Gastrocnemius medialis (tissue), 4 donors: Measurements from ENCODE around the gene DHDDS. TPM values are rescaled to one million over a fixed set of nuclear protein-coding genes. Genes with fewer than 3 reads are reported as not detected.

Source experiments
- ATAC-seq, 2 donors: fragments of 150-250 bp; one replicate each; pipeline ENCODE4 v1.9.1; 2016
- DNase-seq, 2 donors: peaks; one replicate each; pipeline ENCODE4 v3.0.0-alpha.2; 2019
- H3K27ac ChIP-seq, 4 donors: fragments of 200-600 bp; sonication (generic); 1 replicate in 1 of 4; 2 replicates in 3 of 4; pipeline ENCODE4 v1.5.1; 2016 to 2018; ENCODE audit warnings: mild to moderate bottlenecking in 2 of 4, moderate library complexity in 1 of 4
- H3K27me3 ChIP-seq, 3 donors: fragments of 200-600 bp; sonication (generic) in 2 of 3; 1 replicate in 1 of 3; 2 replicates in 2 of 3; pipeline versions ENCODE4 v1.5.1 to v1.6.0; 2016 to 2019; ENCODE audit warnings: mild to moderate bottlenecking in 1 of 3, moderate library complexity in 1 of 3
- H3K36me3 ChIP-seq, 2 donors: fragments of 200-600 bp; sonication (generic) in 1 of 2; one replicate each; pipeline ENCODE4 v1.5.1; 2017 to 2018
- H3K4me1 ChIP-seq, 2 donors: fragments of 200-600 bp; sonication (generic) in 1 of 2; one replicate each; pipeline ENCODE4 v1.5.1; 2016 to 2017; ENCODE audit warnings: mild to moderate bottlenecking in 2 of 2
- H3K4me3 ChIP-seq, 4 donors: fragments of 200-600 bp; sonication (generic) in 3 of 4; 1 replicate in 1 of 4; 2 replicates in 3 of 4; pipeline ENCODE4 v1.5.1; 2016 to 2019; ENCODE audit warnings: mild to moderate bottlenecking in 2 of 4
- H3K9me3 ChIP-seq, 3 donors: fragments of 200-600 bp; sonication (generic) in 2 of 3; 1 replicate in 1 of 3; 2 replicates in 2 of 3; pipeline ENCODE4 v1.5.1; 2016 to 2019
- CTCF ChIP-seq, 5 experiments: fragments of 450-650 bp in 3 of 5; fragments of 200-600 bp in 2 of 5; sonication (generic) in 2 of 5; IDR thresholded peaks in 4 of 5; conservative IDR thresholded peaks in 1 of 5; 1 replicate in 4 of 5; 2 replicates in 1 of 5; pipeline ENCODE4 v1.5.1; 2016 to 2019; ENCODE audit warnings: antibody characterized with exemption in 5 of 5, mild to moderate bottlenecking in 3 of 5, moderate library complexity in 3 of 5
- POLR2A ChIP-seq, 2 donors: fragments of 450-650 bp; IDR thresholded peaks; one replicate each; pipeline ENCODE4 v1.6.1; 2017; ENCODE audit warnings: antibody characterized with exemption in 2 of 2, mild to moderate bottlenecking in 2 of 2, moderate library complexity in 2 of 2
- in situ Hi-C, 4 donors: fragments of 200-750 bp; cut with MboI; loops; one replicate each; pipeline versions ENCODE4 v1.15.0 to v1.8.0; 2017; ENCODE audit warnings: low sequenced_read_pairs in 4 of 4
- intact Hi-C: fragments of 100-400 bp; cut with DNase I; formaldehyde crosslinking; loops from one replicate; pipeline ENCODE4 v1.15.1; 2023; ENCODE audit warnings: low total_unique reads
- total RNA-seq, 4 donors: library from RNA; depleted of rRNA; stranded (reverse); fragments of >200 nt; gene quantifications; one replicate each; pipeline versions ENCODE4 v1.1.0 to v1.2.3, GENCODE V29; 2016

Gene DHDDS
- total RNA-seq, 4 donors from 2014 or later = 12.1 to 30.7 (median 22.3) TPM

- intact Hi-C loops = no loop called here
- TF ChIP-seq POLR2A (IDR thresholded peaks at IDR 0.05) (no peak), CTCF (IDR thresholded peaks at IDR 0.05 in 4 of 5, conservative IDR thresholded peaks at IDR 0.05 in 1 of 5) (no peak)
- Histone ChIP-seq H3K4me3 (no peak overlapping the region), H3K36me3 (peaks cover 0 to 79% of the 10 kb centered on the region in 2 donors), H3K9me3 (no peaks in the 10 kb centered on the region), H3K4me1 (no peaks in the 10 kb centered on the region), H3K27ac (no peak overlapping the region), H3K27me3 (no peaks in the 10 kb centered on the region)
- in situ Hi-C loops = no loop called here
- ATAC-seq (no peak), DNase-seq (no peak)
Observed at GRCh38 chr1:26449868-26450267, 17.7 kb downstream of the DHDDS start.

DNA sequence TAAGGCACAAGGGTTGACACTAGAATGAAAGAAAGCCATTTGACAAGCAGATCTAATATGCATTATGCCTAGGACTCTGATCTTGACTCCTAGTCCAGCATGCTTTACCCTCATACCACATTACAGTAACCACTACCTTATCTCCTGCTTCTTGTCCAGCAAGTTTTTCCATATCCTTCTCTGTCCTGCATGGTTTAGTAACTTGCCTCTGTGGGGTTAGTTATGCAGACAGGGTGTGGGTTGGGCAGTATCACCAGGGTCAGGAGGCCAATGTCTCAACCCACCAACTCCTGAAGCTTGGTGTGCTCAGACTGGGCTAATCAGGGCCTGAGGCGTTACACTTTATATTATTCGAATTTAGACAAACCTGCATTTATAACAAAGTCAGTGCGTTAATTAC is 18.8 kb downstream of the DHDDS start:
- Histone ChIP-seq H3K27ac (no peak overlapping the region), H3K4me1 (no peaks in the 10 kb centered on the region), H3K27me3 (no peaks in the 10 kb centered on the region), H3K4me3 (no peak overlapping the region), H3K36me3 (peaks cover 0 to 79% of the 10 kb centered on the region in 2 donors), H3K9me3 (no peaks in the 10 kb centered on the region)
- intact Hi-C loops = no loop called here
- DNase-seq (no peak), ATAC-seq (no peak)
- in situ Hi-C loops = no loop called here
- TF ChIP-seq POLR2A (IDR thresholded peaks at IDR 0.05) = no peak
- no peak for TF ChIP-seq CTCF (IDR thresholded peaks at IDR 0.05 in 4 of 5, conservative IDR thresholded peaks at IDR 0.05 in 1 of 5)

- no peaks in the 10 kb centered on the region for H3K9me3 ChIP-seq
- no peak overlapping the region for H3K4me3 ChIP-seq
- no peak for ATAC-seq
- H3K4me1 ChIP-seq = no peaks in the 10 kb centered on the region
- intact Hi-C loops = no loop called here
- no peak overlapping the region for H3K27ac ChIP-seq
- in situ Hi-C loops = no loop called here
- DNase-seq = no peak
- TF ChIP-seq CTCF (IDR thresholded peaks at IDR 0.05 in 4 of 5, conservative IDR thresholded peaks at IDR 0.05 in 1 of 5) (no peak), POLR2A (IDR thresholded peaks at IDR 0.05) (no peak)
- H3K36me3 ChIP-seq = peaks cover 0 to 63% of the 10 kb centered on the region in 2 donors
- no peaks in the 10 kb centered on the region for H3K27me3 ChIP-seq
Observed at GRCh38 chr1:26452459-26453183, 20.5 kb downstream of the DHDDS start.

DNA sequence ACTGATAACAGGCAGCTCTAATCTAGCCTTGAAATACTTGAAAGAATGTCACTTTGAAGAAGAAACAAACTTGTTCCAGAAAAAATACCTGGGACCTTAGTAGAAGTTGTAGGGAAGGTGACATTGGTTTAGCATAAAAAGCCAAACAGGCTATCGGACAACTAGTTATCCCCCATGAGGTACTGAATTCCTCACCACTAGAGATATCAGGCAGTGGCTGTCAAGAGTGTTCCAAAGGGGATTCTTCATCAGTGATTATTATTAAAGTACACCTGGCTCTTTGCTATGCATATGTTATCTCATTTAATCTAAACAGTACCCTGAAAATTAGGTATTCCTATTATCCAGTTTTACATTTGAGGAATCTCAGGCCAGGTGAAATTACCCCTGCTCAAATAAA is 27.0 kb downstream of the DHDDS start:
- TF ChIP-seq CTCF (IDR thresholded peaks at IDR 0.05 in 4 of 5, conservative IDR thresholded peaks at IDR 0.05 in 1 of 5) (no peak), POLR2A (IDR thresholded peaks at IDR 0.05) (no peak)
- no peaks in the 10 kb centered on the region for H3K9me3 ChIP-seq
- no peak overlapping the region for H3K4me3 ChIP-seq
- no peaks in the 10 kb centered on the region for H3K27me3 ChIP-seq
- in situ Hi-C loops (no loop called here), intact Hi-C loops (no loop called here)
- peak overlapping the region; percentile 19 to 49 (median 44) for H3K27ac ChIP-seq
- no peaks in the 10 kb centered on the region for H3K4me1 ChIP-seq
- ATAC-seq (no peak), DNase-seq (no peak)
- peaks cover 0 to 64% of the 10 kb centered on the region in 2 donors for H3K36me3 ChIP-seq
